GM10266 (cell line): ENCODE data around the gene LRRC4C.

ENCODE experiments used
- DNase-seq: peaks from one replicate; pipeline ENCODE4 v3.0.0; 2012; ENCODE audit errors: extremely low spot score
- CTCF ChIP-seq: IDR thresholded peaks from 2 replicates; pipeline ENCODE4 v1.5.1; 2012; ENCODE audit warnings: mild to moderate bottlenecking, low read depth; ENCODE audit not compliant: control insufficient read depth, insufficient read depth; ENCODE audit errors: missing control alignments

The LRRC4C gene

GRCh38 chr11:41483956-41484355 is 24.5 kb upstream of the LRRC4C start:
- DNase-seq, result no peak
- no peak for TF ChIP-seq CTCF

GRCh38 chr11:41479179-41479578 is 19.7 kb upstream of the LRRC4C start:
- no peak for TF ChIP-seq CTCF
- no peak for DNase-seq

DNA sequence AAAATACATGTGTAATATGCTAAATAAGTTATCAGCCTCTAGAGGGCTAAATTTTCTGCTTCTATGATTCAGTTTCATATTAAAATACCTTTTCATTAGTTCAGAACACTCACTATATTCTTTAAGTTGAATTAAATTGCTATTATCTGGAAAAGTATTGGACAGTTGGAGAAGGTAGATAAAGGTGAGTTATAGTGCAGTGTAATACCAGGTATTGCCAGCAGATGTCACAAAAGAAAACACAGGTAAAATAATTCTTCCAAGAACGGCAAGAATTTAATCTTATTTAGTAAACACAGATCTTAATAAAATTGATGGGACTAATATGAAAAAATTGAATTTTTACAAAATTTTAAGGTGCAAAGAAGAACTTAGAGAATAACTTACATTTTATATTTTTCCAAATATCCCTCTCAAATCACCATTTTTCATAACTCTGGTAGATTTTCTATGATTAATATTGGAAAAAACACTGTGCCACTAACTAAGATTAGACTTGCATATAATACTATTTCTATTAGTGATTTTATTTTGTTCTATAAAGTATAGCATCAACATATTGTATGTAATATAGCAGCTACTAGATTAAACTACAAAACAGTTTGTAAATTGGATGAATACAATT is 1.7 kb upstream of the LRRC4C start:
- TF ChIP-seq CTCF, result peak; percentile 67
- peak; percentile 13 for DNase-seq

GRCh38 chr11:41458641-41459040 is 811 bp downstream of the LRRC4C start:
- DNase-seq, result no peak
- no peak for TF ChIP-seq CTCF

- TF ChIP-seq CTCF, result no peak
- no peak for DNase-seq
These were observed 1.3 kb downstream of the LRRC4C start for GRCh38 chr11:41458154-41458553.

DNA sequence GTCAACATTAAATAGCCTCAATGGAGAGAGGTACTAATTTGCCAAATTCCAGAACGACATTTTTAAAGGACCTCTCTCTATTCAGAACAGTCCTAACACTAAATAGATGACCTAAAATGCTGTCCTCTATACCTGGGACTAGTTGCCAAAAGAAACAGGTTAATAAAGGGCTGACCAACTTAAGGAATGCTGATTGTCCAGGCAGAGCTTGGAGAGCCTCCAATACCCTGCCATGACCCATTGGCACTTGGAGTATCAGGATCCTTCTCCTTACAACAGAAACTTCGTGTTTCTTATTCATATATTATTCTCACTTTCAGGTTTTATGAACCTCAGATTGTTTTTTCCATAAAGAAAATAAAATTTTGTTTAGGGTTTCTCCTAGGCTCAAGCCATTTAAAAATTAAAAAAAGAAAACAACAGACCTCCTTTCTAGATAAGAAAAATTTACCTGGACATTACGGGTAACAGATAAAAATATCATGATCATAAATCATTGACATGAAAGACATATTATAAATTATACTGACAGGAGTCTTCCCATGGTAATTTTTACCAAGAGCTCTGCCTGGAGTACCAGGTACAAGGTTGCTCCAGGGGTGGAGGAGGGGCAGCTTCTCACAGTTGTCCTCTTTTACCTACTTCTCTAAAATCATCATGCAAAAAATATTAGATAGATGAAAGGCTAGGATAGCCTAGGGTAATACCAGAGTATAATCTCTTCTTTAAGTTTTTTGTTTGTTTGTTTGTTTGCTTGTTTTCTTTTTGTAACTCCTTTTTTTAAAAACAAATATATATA is 2.0 kb downstream of the LRRC4C start:
- no peak for TF ChIP-seq CTCF
- DNase-seq, result no peak

DNA sequence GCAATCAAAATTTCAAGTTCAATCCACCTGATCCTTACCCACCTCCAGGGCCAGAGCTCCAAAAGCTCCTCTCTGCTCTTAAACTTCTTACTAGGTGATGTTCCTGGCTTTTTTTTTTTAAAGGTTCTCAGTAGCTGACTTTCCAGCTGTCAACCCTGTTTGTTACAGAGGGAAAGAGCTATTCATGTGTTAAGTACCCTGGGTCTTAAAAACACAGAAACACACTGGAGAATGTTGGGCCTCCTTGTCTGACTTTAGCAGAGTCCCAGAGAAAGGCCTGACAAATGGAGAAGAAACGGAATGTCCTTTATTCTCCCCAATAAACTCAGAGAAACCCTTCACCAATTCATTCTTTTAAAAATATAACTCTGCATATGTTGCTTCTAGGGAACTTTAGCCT is 3.2 kb downstream of the LRRC4C start:
- no peak for TF ChIP-seq CTCF
- DNase-seq, result no peak
